ENCODE data around the gene ACHE.
"Not testable (repeated sequence)": the region's sequence is repeated elsewhere in the genome, so short reads cannot be mapped to it uniquely, and the experiment has no call there.

ACHE gene

DNA sequence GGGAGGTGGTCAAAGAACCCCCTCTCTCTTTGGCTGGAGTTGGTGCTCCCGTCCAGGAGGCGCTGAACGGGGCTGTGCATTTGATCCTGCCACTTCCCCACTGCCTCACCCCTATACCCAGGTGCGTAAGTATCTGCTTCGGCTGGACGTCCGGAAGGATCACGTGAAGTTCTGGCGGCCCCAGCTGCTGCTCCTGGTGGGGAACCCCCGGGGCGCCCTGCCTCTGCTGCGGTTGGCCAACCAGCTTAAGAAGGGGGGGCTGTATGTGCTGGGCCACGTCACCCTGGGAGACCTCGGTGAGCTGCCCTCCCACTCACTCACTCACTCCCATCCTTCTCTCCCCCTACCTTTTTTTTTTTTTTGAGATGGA lies 34.1 kb downstream of the ACHE start:
- DNase-seq (ENCODE audit: low read depth) = no peak

DNA sequence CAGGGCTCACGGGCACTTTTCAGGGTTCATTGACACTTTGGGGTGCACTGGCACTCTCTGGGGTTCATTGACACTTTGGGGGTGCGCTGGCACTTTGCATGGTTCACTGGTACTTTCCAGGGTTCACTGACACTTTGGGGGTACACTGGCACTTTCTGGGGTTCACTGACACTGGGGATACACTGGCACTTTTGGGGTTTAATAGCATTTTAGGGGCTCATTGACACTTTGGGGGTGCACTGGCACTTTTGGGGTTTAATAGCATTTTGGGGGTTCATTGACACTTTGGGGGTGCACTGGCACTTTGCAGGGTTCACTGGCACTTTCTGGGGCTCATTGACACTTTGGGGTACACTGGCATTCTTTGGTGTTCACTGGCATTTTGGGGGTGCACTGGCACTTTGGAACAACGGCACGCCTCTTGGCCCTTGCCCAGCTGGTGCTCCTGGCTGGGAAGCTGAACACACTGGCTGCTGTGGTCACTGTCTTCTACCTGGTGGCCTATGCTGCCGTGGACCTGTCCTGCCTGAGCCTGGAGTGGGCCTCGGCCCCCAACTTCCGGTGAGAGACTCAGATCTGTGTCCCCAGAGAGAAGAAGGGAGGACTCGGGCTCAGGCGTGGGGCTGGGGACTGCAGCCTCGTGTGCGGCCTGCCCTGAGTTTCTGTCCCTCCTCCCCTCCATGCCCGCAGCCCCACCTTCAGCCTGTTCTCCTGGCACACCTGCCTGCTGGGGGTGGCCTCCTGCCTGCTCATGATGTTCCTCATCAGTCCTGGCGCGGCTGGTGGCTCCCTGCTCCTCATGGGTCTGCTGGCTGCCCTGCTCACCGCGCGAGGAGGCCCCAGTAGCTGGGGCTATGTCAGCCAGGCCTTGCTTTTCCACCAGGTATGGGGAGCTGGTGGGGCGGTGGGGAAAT lies 34.7 kb downstream of the ACHE start:
- no peak for DNase-seq (ENCODE audit: low read depth)

DNA sequence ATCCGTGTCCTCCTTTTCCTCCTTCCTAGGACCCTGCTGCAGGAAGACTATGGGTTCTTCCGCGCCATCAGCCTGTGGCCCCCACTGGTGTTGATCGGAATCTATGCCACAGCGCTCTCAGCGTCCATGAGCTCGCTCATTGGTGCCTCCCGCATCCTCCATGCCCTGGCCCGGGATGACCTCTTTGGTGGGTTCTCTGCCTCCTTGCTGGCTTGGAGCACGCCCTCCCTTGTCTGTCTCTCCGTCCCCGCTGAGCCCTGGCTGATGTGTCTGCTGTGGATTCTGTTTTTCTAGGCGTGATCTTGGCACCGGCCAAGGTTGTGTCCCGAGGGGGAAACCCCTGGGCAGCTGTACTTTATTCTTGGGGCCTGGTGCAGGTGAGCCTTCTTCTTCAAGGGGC lies 35.8 kb downstream of the ACHE start:
- DNase-seq (ENCODE audit: low read depth) = no peak

DNA sequence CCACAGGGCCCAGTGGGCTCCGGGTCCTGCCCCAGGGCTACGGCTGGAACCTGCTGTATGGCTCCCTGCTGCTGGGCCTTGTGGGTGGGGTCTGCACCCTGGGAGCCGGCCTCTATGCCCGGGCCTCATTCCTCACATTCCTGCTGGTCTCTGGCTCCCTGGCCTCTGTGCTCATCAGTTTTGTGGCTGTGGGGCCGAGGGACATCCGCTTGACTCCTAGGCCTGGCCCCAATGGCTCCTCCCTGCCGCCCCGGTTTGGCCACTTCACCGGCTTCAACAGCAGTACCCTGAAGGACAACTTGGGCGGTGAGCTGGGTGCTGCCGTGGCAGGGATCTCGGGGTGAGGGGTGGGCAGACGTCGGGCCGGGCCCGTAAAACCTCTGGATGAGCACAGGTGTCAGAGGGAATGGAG lies 38.8 kb downstream of the ACHE start:
- DNase-seq (ENCODE audit: low read depth) = no peak

DNA sequence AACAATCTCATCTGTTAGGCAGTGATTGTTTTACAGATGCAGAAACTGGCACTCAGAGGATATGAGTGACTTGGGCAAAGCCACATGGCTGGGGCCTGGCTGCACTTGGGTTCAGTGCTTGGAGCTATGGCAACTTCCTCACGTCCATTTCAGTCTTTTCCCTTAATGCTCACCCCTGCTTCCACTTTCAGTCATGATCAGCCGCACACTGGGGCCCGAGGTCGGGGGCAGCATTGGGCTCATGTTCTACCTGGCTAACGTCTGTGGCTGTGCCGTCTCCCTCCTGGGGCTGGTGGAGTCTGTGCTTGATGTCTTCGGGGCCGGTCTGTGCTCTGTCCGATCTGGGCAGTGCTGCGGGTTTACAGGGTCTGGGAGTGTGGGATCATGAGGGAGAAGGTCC lies 40.2 kb downstream of the ACHE start:
- no peak for DNase-seq (ENCODE audit: low read depth)

- not testable (repeated sequence) for DNase-seq (ENCODE audit: low read depth)
Measured at GRCh38 chr7:100854899-100855298, 40.8 kb downstream of the ACHE start.

DNA sequence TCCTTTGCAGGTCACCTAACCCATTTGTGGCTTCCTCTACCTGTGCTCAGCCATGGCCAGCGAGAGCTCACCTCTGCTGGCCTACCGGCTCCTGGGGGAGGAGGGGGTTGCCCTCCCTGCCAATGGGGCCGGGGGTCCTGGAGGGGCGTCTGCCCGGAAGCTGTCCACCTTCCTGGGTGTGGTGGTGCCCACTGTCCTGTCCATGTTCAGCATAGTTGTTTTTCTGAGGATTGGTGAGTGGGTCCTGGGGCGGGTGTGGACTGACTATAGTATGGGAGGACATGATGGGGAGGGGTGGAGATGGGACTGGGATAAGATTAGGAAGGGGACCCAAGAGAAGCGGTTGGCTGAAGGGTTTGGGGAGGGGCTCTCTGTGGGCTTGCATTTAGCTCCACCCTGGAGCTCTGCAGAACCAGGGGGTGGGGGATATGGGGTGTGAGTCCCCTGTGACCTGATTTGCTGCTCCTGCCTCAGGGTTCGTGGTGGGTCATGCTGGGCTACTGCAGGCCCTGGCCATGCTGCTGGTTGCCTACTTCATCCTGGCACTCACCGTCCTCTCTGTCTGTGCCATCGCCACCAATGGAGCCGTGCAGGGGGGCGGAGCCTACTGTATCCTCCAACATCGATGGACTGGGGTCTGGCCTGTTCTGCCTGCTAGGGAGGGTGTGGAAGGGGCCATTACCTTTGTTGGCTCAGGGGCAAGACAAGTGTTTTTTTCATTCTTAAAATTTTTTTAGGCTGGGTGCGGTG lies 41.4 kb downstream of the ACHE start:
- no peak for DNase-seq (ENCODE audit: low read depth)

- DNase-seq (ENCODE audit: low read depth) = peak; percentile 74
Measured at GRCh38 chr7:100852048-100852872, 43.4 kb downstream of the ACHE start, which contains the start of gene SLC12A9. TSS of gene SLC12A9 (plus strand) at chr7:100852713. CDS start at chr7:100854198, 1,485 bp downstream.

GRCh38 chr7:100847360-100847759 lies 48.3 kb downstream of the ACHE start:
- no peak for DNase-seq (ENCODE audit: low read depth)

- DNase-seq (ENCODE audit: low read depth) = no peak
Measured at GRCh38 chr7:100840470-100841100, 55.1 kb downstream of the ACHE start.
